Tibial nerve (tissue), 4 donors: ENCODE measurements around the gene EVA1C. TPM values are rescaled to one million over a fixed set of nuclear protein-coding genes. Genes with fewer than 3 reads are reported as not detected.

Experiments used
- DNase-seq, 2 donors: peaks; one replicate each; pipeline ENCODE4 v3.0.0-alpha.2; 2019; ENCODE audit warnings: low spot score in 2 of 2
- H3K27ac ChIP-seq, 4 donors: fragments of 200-600 bp; sonication (generic) in 3 of 4; one replicate each; pipeline ENCODE4 v1.5.1; 2017 to 2019; ENCODE audit warnings: mild to moderate bottlenecking in 1 of 4
- H3K27me3 ChIP-seq, 2 donors: fragments of 200-600 bp; sonication (generic) in 1 of 2; one replicate each; pipeline versions ENCODE4 v1.5.1 to v1.6.0; 2017 to 2019
- H3K36me3 ChIP-seq, 3 donors: fragments of 200-600 bp; sonication (generic); one replicate each; pipeline ENCODE4 v1.5.1; 2018 to 2019
- H3K4me1 ChIP-seq, 4 donors: fragments of 200-600 bp; sonication (generic) in 3 of 4; one replicate each; pipeline ENCODE4 v1.5.1; 2017 to 2019
- H3K4me3 ChIP-seq, 4 donors: fragments of 200-600 bp; sonication (generic) in 3 of 4; one replicate each; pipeline ENCODE4 v1.5.1; 2017 to 2019; ENCODE audit warnings: mild to moderate bottlenecking in 1 of 4, moderate library complexity in 1 of 4
- H3K9me3 ChIP-seq, 4 donors: fragments of 200-600 bp; sonication (generic) in 3 of 4; one replicate each; pipeline ENCODE4 v1.5.1; 2017 to 2019
- CTCF ChIP-seq, 5 experiments: fragments of 200-600 bp in 3 of 5; fragments of 450-650 bp in 2 of 5; sonication (generic) in 3 of 5; IDR thresholded peaks; one replicate each; pipeline ENCODE4 v1.5.1; 2016 to 2019; ENCODE audit warnings: antibody characterized with exemption in 5 of 5, mild to moderate bottlenecking in 3 of 5, moderate library complexity in 2 of 5
- EP300 ChIP-seq, 2 donors: sonication (generic); formaldehyde crosslinking; IDR thresholded peaks; one replicate each; pipeline ENCODE4 v1.6.1; 2017; ENCODE audit warnings: antibody characterized with exemption in 2 of 2, mild to moderate bottlenecking in 1 of 2
- POLR2A ChIP-seq, 2 donors: fragments of 450-650 bp; IDR thresholded peaks; one replicate each; pipeline ENCODE4 v1.6.1; 2017; ENCODE audit warnings: antibody characterized with exemption in 2 of 2, mild to moderate bottlenecking in 2 of 2, moderate library complexity in 2 of 2
- WGBS, 2 donors: methylation state at CpG; one replicate each; pipeline ENCODE4 v1.1.5; 2018; 5-methylcytosine and 5-hydroxymethylcytosine counted together
- total RNA-seq, 4 donors: library from RNA; depleted of rRNA; stranded (reverse); fragments of >200 nt; gene quantifications; one replicate each; pipeline ENCODE4 v1.1.0, GENCODE V29; 2016

EVA1C gene
- total RNA-seq, 4 donors from 2014 or later = 72.6 to 85.9 (median 75.6) TPM

GRCh38 chr21:32413015-32413504 is 554 bp downstream of the EVA1C start:
- Histone ChIP-seq H3K36me3 (peaks cover 0 to 4% (median 0%) of the 10 kb centered on the region in 3 donors), H3K27ac (peak overlapping the region; percentile 91 to 99 (median 99)), H3K27me3 (no peaks in the 10 kb centered on the region), H3K4me1 (peaks cover 0 to 67% (median 25%) of the 10 kb centered on the region in 4 donors), H3K9me3 (no peaks in the 10 kb centered on the region), H3K4me3 (peak overlapping the region; percentile 66 to 97 (median 81))
- peak; percentile 33 to 41 for DNase-seq
- peak in 1 of 2 donors; percentile 59 for TF ChIP-seq EP300 (IDR thresholded peaks at IDR 0.05)
- no peak for TF ChIP-seq POLR2A (IDR thresholded peaks at IDR 0.05)
- no peak for TF ChIP-seq CTCF (IDR thresholded peaks at IDR 0.05)
- 15 to 29% methylated on average over 25 to 32 of the region's 32 CpGs for WGBS, 2 donors

- Histone ChIP-seq H3K27ac (peak overlapping the region; percentile 91 to 99 (median 99)), H3K9me3 (no peaks in the 10 kb centered on the region), H3K27me3 (no peaks in the 10 kb centered on the region), H3K4me1 (peaks cover 0 to 71% (median 25%) of the 10 kb centered on the region in 4 donors), H3K36me3 (peaks cover 0 to 4% (median 0%) of the 10 kb centered on the region in 3 donors), H3K4me3 (peak overlapping the region; percentile 66 to 97 (median 81))
- peak in 1 of 2 donors; percentile 43 for DNase-seq
- 54 to 56% methylated on average over 7 of the region's 7 CpGs for WGBS, 2 donors
- no peak for TF ChIP-seq POLR2A (IDR thresholded peaks at IDR 0.05)
- no peak for TF ChIP-seq EP300 (IDR thresholded peaks at IDR 0.05)
- TF ChIP-seq CTCF (IDR thresholded peaks at IDR 0.05) = no peak
Measured at GRCh38 chr21:32413697-32414578, 1.4 kb downstream of the EVA1C start.

DNA sequence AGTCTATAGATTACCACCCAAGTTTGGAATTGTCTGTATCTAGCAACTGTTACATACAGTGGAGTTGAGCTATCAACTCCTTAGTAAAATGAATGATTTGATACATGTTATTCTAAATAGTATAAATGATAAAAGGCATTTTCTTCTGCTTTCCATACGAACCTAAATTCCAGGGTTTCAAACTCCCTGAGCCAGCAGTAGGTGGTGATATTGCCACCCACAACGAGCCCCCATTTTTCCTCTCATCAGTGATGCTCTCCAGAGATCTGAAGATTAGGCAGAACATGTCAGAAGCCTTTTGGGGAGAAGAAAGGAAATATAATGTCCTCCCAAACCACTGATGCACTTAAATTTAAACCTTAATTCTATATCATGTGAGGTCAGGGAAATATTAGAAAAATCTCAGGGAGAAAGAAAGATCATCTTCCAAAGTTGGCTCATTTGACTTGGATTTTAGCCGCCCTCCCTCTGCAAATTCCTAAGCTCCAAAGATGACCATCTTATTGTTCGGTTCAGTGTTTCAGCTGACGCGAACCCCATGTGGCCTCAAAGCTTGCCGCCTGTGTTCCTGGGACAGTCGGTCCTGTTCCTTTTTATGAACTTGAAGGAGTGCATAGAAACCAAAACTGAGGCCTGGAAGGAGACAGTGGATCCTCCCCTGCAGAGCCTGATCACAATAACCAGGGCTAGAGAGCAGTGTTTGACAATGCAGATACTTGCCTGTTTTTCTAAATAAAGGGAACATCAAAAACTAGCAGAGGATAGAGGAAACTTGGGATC is 2.3 kb downstream of the EVA1C start:
- peak overlapping the region; percentile 91 to 99 (median 99) for H3K27ac ChIP-seq
- H3K4me1 ChIP-seq = peaks cover 0 to 69% (median 25%) of the 10 kb centered on the region in 4 donors
- 55 to 59% methylated on average over 8 of the region's 8 CpGs for WGBS, 2 donors
- peaks cover 0 to 4% (median 0%) of the 10 kb centered on the region in 3 donors for H3K36me3 ChIP-seq
- H3K9me3 ChIP-seq = no peaks in the 10 kb centered on the region
- H3K4me3 ChIP-seq = peak overlapping the region in 1 of 4 donors; percentile 87
- TF ChIP-seq EP300 (IDR thresholded peaks at IDR 0.05) (peak in 1 of 2 donors; percentile 8), POLR2A (IDR thresholded peaks at IDR 0.05) (no peak), CTCF (IDR thresholded peaks at IDR 0.05) (peak in 3 of 5 experiments; percentile 26 to 50 (median 26))
- H3K27me3 ChIP-seq = no peaks in the 10 kb centered on the region
- DNase-seq = no peak

GRCh38 chr21:32415451-32416398 is 3.2 kb downstream of the EVA1C start:
- H3K4me1 ChIP-seq = peaks cover 0 to 61% (median 20%) of the 10 kb centered on the region in 4 donors
- 65 to 67% methylated on average over 11 of the region's 11 CpGs for WGBS, 2 donors
- no peak for DNase-seq
- no peaks in the 10 kb centered on the region for H3K9me3 ChIP-seq
- no peak for TF ChIP-seq EP300 (IDR thresholded peaks at IDR 0.05)
- no peak for TF ChIP-seq POLR2A (IDR thresholded peaks at IDR 0.05)
- no peak for TF ChIP-seq CTCF (IDR thresholded peaks at IDR 0.05)
- peak overlapping the region; percentile 27 to 99 (median 99) for H3K27ac ChIP-seq
- H3K27me3 ChIP-seq = no peaks in the 10 kb centered on the region
- peak overlapping the region in 1 of 4 donors; percentile 87 for H3K4me3 ChIP-seq
- H3K36me3 ChIP-seq = peaks cover 0 to 4% (median 0%) of the 10 kb centered on the region in 3 donors
